GM12878 (cell line): ENCODE measurements around the gene MXD4. TPM values are rescaled to one million over a fixed set of nuclear protein-coding genes. Genes with fewer than 3 reads are reported as not detected.
A peak's percentile ranks its signal among the peaks of the same experiment; 100 is the strongest.

Source experiments
- BCL11A ChIP-seq: IDR thresholded peaks from 2 replicates; pipeline ENCODE4 v1.6.1; 2011; ENCODE audit warnings: low read depth, low read length
- CHD2 ChIP-seq: IDR thresholded peaks from 2 replicates; pipeline ENCODE4 v1.6.1; 2011; ENCODE audit warnings: low read depth, low read length, improper control_type of control experiment, borderline replicate concordance
- GABPA ChIP-seq: IDR thresholded peaks from 2 replicates; pipeline ENCODE4 v1.6.1; 2014; ENCODE audit warnings: antibody characterized with exemption, low read depth, mild to moderate bottlenecking, inconsistent platforms
- HSF1 ChIP-seq: fragments of 150-350 bp; IDR thresholded peaks from 2 replicates; pipeline ENCODE4 v1.6.1; 2014; ENCODE audit warnings: mild to moderate bottlenecking, low read depth, low read length
- IKZF1 ChIP-seq: fragments of 450-650 bp; conservative IDR thresholded peaks from 2 replicates; pipeline ENCODE4 v1.6.1; 2017; ENCODE audit warnings: antibody characterized with exemption, mild to moderate bottlenecking
- MEF2B ChIP-seq: fragments of 450-650 bp; IDR thresholded peaks from 2 replicates; pipeline ENCODE4 v1.6.1; 2018; ENCODE audit warnings: mild to moderate bottlenecking, moderate library complexity; ENCODE audit not compliant: partially characterized antibody, poor library complexity, severe bottlenecking
- PML ChIP-seq: IDR thresholded peaks from 2 replicates; pipeline ENCODE4 v1.6.1; 2012; ENCODE audit warnings: low read length, inconsistent platforms
- SUZ12 ChIP-seq: fragments of 200-600 bp; sonication (generic); IDR thresholded peaks from one replicate; pipeline ENCODE4 v1.6.1; 2018; ENCODE audit warnings: antibody characterized with exemption, mild to moderate bottlenecking; ENCODE audit not compliant: unreplicated experiment
- TAF1 ChIP-seq: IDR thresholded peaks from 2 replicates; pipeline ENCODE4 v1.6.1; 2011; ENCODE audit warnings: mild to moderate bottlenecking, low read depth, low read length, borderline replicate concordance
- WRNIP1 ChIP-seq: IDR thresholded peaks from 2 replicates; pipeline ENCODE4 v1.6.1; 2011; ENCODE audit warnings: low read depth, low read length, improper control_type of control experiment, borderline replicate concordance
- YBX1 ChIP-seq: fragments of 450-650 bp; IDR thresholded peaks from 2 replicates; pipeline ENCODE4 v1.6.1; 2016; ENCODE audit warnings: antibody characterized with exemption
- ZNF274 ChIP-seq: IDR thresholded peaks from one replicate; pipeline ENCODE4 v1.8.0; 2011; ENCODE audit not compliant: insufficient read length, insufficient read depth
- polyA plus RNA-seq, 11 experiments: library from polyadenylated mRNA; depleted of rRNA in 4 of 11; unstranded in 6 of 11; stranded (reverse) in 5 of 11; fragments of >200 nt; fragmentation: Nextera tagmentation in 4 of 11; fragmentation: Illumina TruSeq in 1 of 11; extraction: Ambion mirVana in 4 of 11; extraction: Trizol in 1 of 11; gene quantifications; 1 replicate in 1 of 11; 2 replicates in 10 of 11; pipeline versions ENCODE4 v1.2.1 to v1.2.3, GENCODE V29; 2011 to 2016; ENCODE audit warnings: inconsistent platforms in 2 of 11, missing spikeins in 2 of 11, low read depth in 1 of 11
- total RNA-seq, 4 experiments: library from RNA; depleted of rRNA in 3 of 4; stranded (reverse); fragments of >200 nt in 3 of 4; fragmentation: Illumina TruSeq in 1 of 4; extraction: Trizol in 1 of 4; gene quantifications; 2 replicates each; pipeline versions ENCODE4 v1.2.1 to v1.2.3, GENCODE V29; 2013 to 2021
- TF ChIP-seq, protein P1 (sequence below): fragments of 450-650 bp; formaldehyde crosslinking; IDR thresholded peaks from 2 replicates; pipeline ENCODE4 v1.4.0; 2022; ENCODE audit warnings: mild to moderate bottlenecking, moderate library complexity
- TF ChIP-seq, protein P2 (sequence below): fragments of 450-650 bp; IDR thresholded peaks from 2 replicates; pipeline ENCODE4 v1.6.1; 2017; ENCODE audit warnings: mild to moderate bottlenecking, moderate library complexity
- TF ChIP-seq, protein P3 (sequence below): fragments of 450-650 bp; IDR thresholded peaks from 2 replicates; pipeline ENCODE4 v1.6.1; 2017; ENCODE audit warnings: low read depth, mild to moderate bottlenecking, moderate library complexity
- TF ChIP-seq, protein P4 (sequence below): fragments of 450-650 bp; formaldehyde crosslinking; IDR thresholded peaks from 2 replicates; pipeline ENCODE4 v1.5.0; 2022; ENCODE audit warnings: mild to moderate bottlenecking, missing genetic modification characterization

MXD4 gene
- total and polyA plus RNA-seq, 10 of the 15 experiments (the other 5 are each of a cell fraction or from before 2014, with no cell fraction given) = 0.21 to 25.6 (median 5.2) TPM

DNA sequence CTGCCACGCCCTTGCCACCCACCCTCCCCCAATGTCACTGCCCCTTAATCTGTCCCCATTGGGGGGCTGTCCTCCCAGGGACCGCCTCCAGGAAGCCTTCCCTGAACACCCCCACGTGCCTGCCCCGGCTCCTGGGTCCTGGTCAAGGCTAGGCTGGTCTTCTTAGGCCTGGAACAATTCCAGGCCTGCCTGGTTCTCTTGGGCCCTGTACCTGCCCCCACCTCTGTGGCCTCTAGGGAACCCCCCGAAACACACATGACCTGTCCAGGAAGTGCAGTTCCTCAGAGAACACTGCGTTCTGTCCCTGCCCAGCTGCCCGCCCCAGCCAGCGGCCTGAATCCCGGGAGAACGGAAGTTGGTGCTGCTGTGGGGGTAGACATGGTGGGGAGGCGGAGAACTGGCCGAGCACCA is 5.1 kb downstream of the MXD4 start (continued):
- TF ChIP-seq HSF1 (no peak), IKZF1 (peak; percentile 37), TAF1 (no peak), SUZ12 (no peak), MEF2B (peak; percentile 65), YBX1 (no peak), ZNF274 (no peak), CHD2 (peak; percentile 41; the same call in 1 of the 2 replicates), BCL11A (no peak), PML (no peak), WRNIP1 (no peak), GABPA (no peak)
- TF ChIP-seq, protein P1, sequence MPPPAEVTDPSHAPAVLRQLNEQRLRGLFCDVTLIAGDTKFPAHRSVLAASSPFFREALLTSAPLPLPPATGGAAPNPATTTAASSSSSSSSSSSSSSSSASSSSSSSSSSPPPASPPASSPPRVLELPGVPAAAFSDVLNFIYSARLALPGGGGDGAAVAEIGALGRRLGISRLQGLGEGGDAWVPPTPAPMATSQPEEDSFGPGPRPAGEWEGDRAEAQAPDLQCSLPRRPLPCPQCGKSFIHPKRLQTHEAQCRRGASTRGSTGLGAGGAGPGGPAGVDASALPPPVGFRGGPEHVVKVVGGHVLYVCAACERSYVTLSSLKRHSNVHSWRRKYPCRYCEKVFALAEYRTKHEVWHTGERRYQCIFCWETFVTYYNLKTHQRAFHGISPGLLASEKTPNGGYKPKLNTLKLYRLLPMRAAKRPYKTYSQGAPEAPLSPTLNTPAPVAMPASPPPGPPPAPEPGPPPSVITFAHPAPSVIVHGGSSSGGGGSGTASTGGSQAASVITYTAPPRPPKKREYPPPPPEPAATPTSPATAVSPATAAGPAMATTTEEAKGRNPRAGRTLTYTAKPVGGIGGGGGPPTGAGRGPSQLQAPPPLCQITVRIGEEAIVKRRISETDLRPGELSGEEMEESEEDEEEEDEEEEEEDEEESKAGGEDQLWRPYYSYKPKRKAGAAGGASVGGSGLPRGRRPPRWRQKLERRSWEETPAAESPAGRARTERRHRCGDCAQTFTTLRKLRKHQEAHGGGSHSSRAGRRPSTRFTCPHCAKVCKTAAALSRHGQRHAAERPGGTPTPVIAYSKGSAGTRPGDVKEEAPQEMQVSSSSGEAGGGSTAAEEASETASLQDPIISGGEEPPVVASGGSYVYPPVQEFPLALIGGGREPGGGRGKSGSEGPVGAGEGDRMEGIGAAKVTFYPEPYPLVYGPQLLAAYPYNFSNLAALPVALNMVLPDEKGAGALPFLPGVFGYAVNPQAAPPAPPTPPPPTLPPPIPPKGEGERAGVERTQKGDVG (CRISPR knock-in tag) = no peak
- TF ChIP-seq, protein P2, sequence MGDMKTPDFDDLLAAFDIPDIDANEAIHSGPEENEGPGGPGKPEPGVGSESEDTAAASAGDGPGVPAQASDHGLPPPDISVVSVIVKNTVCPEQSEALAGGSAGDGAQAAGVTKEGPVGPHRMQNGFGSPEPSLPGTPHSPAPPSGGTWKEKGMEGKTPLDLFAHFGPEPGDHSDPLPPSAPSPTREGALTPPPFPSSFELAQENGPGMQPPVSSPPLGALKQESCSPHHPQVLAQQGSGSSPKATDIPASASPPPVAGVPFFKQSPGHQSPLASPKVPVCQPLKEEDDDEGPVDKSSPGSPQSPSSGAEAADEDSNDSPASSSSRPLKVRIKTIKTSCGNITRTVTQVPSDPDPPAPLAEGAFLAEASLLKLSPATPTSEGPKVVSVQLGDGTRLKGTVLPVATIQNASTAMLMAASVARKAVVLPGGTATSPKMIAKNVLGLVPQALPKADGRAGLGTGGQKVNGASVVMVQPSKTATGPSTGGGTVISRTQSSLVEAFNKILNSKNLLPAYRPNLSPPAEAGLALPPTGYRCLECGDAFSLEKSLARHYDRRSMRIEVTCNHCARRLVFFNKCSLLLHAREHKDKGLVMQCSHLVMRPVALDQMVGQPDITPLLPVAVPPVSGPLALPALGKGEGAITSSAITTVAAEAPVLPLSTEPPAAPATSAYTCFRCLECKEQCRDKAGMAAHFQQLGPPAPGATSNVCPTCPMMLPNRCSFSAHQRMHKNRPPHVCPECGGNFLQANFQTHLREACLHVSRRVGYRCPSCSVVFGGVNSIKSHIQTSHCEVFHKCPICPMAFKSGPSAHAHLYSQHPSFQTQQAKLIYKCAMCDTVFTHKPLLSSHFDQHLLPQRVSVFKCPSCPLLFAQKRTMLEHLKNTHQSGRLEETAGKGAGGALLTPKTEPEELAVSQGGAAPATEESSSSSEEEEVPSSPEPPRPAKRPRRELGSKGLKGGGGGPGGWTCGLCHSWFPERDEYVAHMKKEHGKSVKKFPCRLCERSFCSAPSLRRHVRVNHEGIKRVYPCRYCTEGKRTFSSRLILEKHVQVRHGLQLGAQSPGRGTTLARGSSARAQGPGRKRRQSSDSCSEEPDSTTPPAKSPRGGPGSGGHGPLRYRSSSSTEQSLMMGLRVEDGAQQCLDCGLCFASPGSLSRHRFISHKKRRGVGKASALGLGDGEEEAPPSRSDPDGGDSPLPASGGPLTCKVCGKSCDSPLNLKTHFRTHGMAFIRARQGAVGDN = no peak
- TF ChIP-seq, protein P3, sequence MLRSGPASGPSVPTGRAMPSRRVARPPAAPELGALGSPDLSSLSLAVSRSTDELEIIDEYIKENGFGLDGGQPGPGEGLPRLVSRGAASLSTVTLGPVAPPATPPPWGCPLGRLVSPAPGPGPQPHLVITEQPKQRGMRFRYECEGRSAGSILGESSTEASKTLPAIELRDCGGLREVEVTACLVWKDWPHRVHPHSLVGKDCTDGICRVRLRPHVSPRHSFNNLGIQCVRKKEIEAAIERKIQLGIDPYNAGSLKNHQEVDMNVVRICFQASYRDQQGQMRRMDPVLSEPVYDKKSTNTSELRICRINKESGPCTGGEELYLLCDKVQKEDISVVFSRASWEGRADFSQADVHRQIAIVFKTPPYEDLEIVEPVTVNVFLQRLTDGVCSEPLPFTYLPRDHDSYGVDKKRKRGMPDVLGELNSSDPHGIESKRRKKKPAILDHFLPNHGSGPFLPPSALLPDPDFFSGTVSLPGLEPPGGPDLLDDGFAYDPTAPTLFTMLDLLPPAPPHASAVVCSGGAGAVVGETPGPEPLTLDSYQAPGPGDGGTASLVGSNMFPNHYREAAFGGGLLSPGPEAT = peak; percentile 24; the same call in 1 of the 2 replicates
- TF ChIP-seq, protein P4, sequence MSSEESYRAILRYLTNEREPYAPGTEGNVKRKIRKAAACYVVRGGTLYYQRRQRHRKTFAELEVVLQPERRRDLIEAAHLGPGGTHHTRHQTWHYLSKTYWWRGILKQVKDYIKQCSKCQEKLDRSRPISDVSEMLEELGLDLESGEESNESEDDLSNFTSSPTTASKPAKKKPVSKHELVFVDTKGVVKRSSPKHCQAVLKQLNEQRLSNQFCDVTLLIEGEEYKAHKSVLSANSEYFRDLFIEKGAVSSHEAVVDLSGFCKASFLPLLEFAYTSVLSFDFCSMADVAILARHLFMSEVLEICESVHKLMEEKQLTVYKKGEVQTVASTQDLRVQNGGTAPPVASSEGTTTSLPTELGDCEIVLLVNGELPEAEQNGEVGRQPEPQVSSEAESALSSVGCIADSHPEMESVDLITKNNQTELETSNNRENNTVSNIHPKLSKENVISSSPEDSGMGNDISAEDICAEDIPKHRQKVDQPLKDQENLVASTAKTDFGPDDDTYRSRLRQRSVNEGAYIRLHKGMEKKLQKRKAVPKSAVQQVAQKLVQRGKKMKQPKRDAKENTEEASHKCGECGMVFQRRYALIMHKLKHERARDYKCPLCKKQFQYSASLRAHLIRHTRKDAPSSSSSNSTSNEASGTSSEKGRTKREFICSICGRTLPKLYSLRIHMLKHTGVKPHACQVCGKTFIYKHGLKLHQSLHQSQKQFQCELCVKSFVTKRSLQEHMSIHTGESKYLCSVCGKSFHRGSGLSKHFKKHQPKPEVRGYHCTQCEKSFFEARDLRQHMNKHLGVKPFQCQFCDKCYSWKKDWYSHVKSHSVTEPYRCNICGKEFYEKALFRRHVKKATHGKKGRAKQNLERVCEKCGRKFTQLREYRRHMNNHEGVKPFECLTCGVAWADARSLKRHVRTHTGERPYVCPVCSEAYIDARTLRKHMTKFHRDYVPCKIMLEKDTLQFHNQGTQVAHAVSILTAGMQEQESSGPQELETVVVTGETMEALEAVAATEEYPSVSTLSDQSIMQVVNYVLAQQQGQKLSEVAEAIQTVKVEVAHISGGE (CRISPR knock-in tag) = no peak
